NT2/D1 (cell line): ENCODE measurements around the gene REXO1.

ENCODE experiments used
- DNase-seq: peaks from one replicate; pipeline ENCODE4 v3.0.0-alpha.2; 2011; ENCODE audit warnings: low read depth, low spot score
- H3K27me3 ChIP-seq: 2 replicates; pipeline ENCODE4 v1.6.0; 2011; ENCODE audit warnings: mild to moderate bottlenecking; ENCODE audit not compliant: insufficient read length, insufficient read depth
- H3K36me3 ChIP-seq: 2 replicates; pipeline ENCODE4 v1.6.1; 2011; ENCODE audit warnings: mild to moderate bottlenecking, low read length, mixed read lengths; ENCODE audit not compliant: insufficient read depth, insufficient read length
- H3K4me1 ChIP-seq: 2 replicates; pipeline ENCODE4 v1.5.1; 2011; ENCODE audit not compliant: insufficient read depth, insufficient read length
- H3K4me3 ChIP-seq: 2 replicates; pipeline ENCODE4 v1.5.1; 2011; ENCODE audit warnings: low read depth; ENCODE audit not compliant: insufficient read length
- H3K9ac ChIP-seq: 2 replicates; pipeline ENCODE4 v1.6.0; 2011; ENCODE audit warnings: low read depth; ENCODE audit not compliant: insufficient read length
- H3K9me3 ChIP-seq: 2 replicates; pipeline ENCODE4 v1.5.1; 2011; ENCODE audit warnings: mild to moderate bottlenecking, low read length; ENCODE audit not compliant: insufficient read depth
- SUZ12 ChIP-seq: IDR thresholded peaks from 2 replicates; pipeline ENCODE4 v1.6.1; 2011; ENCODE audit not compliant: insufficient read length, insufficient read depth; ENCODE audit errors: extremely low read depth
- YY1 ChIP-seq: IDR thresholded peaks from 2 replicates; pipeline ENCODE4 v1.6.1; 2011; ENCODE audit not compliant: insufficient read length, insufficient read depth
- ZNF274 ChIP-seq: IDR thresholded peaks from 2 replicates; pipeline ENCODE4 v1.6.1; 2011; ENCODE audit warnings: mild to moderate bottlenecking, low read depth, low read length

The REXO1 gene

DNA sequence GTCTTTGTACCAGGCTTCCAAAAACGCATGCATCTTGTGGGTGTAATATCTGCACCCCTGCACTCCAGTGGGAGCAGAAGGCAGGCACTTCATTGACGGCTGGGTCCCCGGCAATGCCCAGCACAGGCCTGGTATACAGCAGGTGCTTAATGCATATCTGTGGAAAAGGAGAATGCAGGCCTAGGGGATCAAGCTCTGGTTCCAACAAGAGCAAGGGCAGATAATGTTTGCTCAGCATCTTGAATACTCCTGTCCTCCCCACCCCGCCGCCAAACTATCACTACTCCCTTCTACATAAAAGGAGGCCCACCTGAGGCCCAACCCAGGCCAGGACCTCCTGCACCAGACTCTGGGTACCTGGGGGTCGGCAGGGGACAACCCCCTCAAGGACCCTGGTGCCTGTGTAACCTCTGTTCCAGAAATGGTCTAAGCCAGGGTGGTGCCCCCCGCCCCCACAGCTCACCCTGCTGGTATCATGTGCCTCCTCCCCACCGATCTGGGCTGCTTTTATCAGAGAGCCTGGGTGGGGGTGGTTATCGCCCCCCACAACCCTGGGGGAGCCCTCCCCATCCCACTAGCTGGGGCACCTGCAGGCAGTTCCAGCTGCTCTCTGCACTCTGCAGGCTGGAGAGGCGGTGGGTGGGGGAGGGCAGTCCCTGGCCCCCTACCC, 10.3 kb upstream of the REXO1 start:
- no peaks in the 10 kb centered on the region for H3K9me3 ChIP-seq
- H3K27me3 ChIP-seq: peaks cover 24% of the 10 kb centered on the region
- peaks cover 40% of the 10 kb centered on the region for H3K4me1 ChIP-seq
- H3K9ac ChIP-seq: no peak overlapping the region
- peaks cover 5% of the 10 kb centered on the region for H3K36me3 ChIP-seq
- DNase-seq: no peak
- H3K4me3 ChIP-seq: no peak overlapping the region
- no peak for TF ChIP-seq YY1
- TF ChIP-seq SUZ12: no peak
- TF ChIP-seq ZNF274: no peak

DNA sequence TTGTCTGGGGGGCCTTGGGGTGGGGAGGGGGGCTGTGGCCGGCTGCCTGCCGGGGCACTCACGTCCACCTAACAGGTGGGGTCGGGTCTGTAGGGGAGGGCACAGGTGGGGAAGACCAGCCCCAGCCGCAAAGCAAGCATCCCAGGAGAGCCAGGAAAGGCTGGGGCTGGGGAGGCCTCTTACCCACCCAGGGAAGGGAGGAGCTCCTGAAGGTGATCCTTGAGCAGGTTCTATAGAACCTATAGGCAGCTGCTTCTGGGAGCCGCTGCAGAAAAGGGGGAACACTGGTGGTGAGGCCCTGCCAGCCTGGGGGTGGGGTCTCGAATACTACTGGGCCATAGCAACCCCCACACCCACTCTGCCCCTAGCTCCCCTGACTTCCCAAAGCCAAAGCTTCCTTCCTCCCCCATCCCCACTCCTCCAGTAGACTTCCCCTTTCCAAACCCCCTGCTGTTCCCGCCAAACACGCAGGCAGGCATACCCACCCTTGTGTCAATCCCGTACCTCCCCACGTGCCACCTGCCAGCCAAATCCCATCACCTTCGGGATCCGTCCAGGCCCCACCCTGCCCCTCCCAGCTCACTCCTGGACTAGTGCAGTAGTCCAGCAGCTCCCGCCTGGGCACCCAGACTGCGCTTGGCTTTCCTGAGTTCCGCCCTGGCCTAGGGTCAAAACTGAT, 9.5 kb upstream of the REXO1 start:
- TF ChIP-seq ZNF274 (no peak), SUZ12 (no peak), YY1 (no peak)
- Histone ChIP-seq H3K27me3 (peaks cover 24% of the 10 kb centered on the region), H3K4me1 (peaks cover 44% of the 10 kb centered on the region), H3K36me3 (peaks cover 9% of the 10 kb centered on the region), H3K4me3 (no peak overlapping the region), H3K9me3 (no peaks in the 10 kb centered on the region), H3K9ac (peak overlapping the region; percentile 44)
- no peak for DNase-seq

DNA sequence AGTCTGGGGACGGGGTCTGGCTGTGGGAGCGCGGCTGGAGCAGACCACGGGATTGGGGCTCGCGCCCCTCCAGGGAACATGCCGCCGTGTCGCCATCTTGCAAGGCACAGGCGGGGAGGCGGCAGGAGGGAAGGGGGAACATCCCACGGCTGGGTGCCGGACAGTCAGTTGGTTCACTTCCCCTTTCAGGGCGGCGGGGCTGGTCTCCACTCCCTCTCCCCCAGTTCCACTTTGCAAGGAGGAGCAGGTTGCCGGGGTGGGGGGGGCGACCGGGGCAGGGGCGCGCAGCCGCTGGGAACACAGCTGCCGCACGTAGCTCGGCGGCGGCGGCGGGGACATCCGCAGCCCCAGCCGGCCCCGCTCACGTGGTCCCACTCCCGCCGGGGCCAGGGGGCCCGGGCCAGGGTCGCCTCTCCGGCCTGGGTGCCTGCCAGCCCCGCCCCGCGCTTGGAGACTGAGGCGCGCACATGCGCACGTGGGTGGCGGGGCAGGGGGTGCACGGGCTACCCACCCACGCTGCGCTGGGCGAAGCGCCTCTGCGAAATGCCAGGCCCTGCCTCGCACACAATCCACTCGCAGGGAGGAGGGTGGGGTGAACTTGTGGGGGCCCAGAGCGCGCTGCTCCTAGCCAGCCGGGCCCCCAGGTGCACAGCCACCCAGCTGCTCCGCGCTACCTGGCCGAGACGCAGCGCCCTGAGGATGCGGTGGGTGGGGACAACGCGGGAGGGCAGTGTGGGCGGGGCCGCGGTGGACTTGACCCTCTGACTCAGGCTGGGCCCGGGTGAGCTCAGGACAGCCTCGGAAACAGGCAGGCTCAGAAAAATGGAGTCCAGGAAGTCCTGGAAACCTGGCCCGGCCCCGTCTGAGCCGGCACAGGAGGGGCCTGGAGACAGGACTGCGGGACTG, 8.7 kb upstream of the REXO1 start:
- Histone ChIP-seq H3K36me3 (peaks cover 16% of the 10 kb centered on the region), H3K9me3 (no peaks in the 10 kb centered on the region), H3K9ac (no peak overlapping the region), H3K4me3 (no peak overlapping the region), H3K27me3 (peaks cover 19% of the 10 kb centered on the region), H3K4me1 (peaks cover 47% of the 10 kb centered on the region)
- no peak for DNase-seq
- TF ChIP-seq SUZ12 (no peak), ZNF274 (no peak), YY1 (no peak)

DNA sequence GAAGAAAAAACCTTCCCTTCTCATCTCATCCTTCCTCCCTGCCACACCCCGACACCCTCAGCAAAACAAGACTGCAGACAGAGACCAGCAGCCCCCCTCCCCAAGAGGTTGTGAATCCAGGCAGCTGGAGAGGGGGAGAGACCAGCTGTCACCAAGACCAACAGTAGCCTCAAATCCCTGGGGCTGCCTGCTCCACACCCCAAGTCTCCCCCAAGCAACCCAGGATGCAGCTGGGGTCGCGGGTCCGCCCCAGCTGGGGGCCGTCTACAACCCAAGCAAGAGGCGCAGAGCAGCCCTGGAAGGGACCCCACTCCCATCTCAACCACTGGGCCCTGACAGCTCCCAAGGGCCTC, 8.0 kb upstream of the REXO1 start:
- H3K27me3 ChIP-seq: peaks cover 12% of the 10 kb centered on the region
- H3K4me3 ChIP-seq: no peak overlapping the region
- TF ChIP-seq YY1 (no peak), ZNF274 (no peak), SUZ12 (no peak)
- no peaks in the 10 kb centered on the region for H3K9me3 ChIP-seq
- peak overlapping the region; percentile 70 for H3K9ac ChIP-seq
- peaks cover 47% of the 10 kb centered on the region for H3K4me1 ChIP-seq
- no peak for DNase-seq
- peaks cover 16% of the 10 kb centered on the region for H3K36me3 ChIP-seq

DNA sequence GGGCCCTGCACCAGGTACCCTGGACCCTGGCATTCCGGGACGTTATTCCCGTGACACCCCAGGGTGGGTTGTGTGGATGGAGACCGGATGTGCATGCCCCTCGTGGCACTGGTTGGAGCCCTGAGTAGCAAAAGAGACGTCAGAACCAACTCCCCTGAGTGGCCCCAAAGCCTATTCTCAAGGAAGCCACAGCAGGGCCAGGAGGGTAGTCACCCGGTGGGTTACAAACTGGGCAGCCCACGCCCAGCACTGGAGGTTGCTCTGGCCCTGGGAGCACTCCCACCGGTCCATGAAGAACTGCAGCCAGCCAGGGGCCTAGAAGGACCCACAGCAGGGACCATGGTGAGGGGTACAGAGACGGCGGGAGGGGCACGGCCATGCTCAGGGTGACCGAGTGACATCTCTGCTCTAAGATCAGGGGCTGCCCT, 7.6 kb upstream of the REXO1 start:
- peaks cover 45% of the 10 kb centered on the region for H3K4me1 ChIP-seq
- H3K9ac ChIP-seq: peak overlapping the region; percentile 70
- H3K36me3 ChIP-seq: peaks cover 16% of the 10 kb centered on the region
- TF ChIP-seq YY1 (no peak), ZNF274 (no peak), SUZ12 (no peak)
- H3K4me3 ChIP-seq: peak overlapping the region; percentile 12
- H3K9me3 ChIP-seq: no peaks in the 10 kb centered on the region
- DNase-seq: no peak
- peaks cover 7% of the 10 kb centered on the region for H3K27me3 ChIP-seq

DNA sequence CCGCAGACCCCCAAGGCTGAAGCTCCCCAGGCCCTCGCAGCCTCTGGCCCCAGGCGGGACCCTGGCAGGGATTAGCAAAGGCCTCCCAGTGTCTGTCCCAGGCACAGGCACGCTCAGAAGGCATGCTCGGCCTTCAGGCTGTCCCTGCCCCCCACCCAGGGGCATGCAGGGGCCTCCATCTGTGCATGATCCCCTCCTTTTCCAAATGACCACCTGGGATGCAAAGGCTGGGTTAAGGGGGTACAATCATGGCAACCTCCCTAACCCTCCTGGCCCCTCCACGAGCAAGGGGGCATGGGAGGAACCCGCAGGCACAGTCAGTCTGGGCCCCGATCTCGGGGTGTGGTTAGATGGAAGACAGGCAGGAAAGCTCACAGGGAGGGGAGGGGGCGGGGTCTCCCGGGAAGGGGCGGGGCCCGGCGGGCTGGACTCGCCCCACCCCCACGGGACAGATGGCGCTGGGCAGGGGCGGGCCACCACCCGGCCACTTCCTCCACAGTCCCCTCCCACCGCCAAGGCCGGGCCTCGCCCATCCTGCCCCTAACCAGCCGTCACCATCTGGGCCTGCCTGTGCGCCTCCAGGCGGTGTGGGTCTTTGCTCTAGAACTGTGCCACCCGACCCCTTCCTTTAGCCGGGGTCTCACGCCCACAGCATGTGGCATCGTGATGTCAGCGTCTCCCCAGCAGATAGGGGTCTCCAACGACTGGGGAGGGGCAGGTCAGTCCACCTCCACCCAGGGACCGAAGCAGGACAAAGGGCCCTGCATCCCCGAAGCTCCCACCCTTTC, 7.0 kb upstream of the REXO1 start:
- Histone ChIP-seq H3K9me3 (no peaks in the 10 kb centered on the region), H3K9ac (peak overlapping the region; percentile 78), H3K4me1 (peaks cover 45% of the 10 kb centered on the region), H3K4me3 (peak overlapping the region; percentile 41), H3K27me3 (peaks cover 1% of the 10 kb centered on the region), H3K36me3 (peaks cover 16% of the 10 kb centered on the region)
- DNase-seq: peak; percentile 82
- TF ChIP-seq YY1: no peak
- TF ChIP-seq ZNF274: no peak
- no peak for TF ChIP-seq SUZ12
